ENCODE results near the gene LEUTX. TPM values are rescaled to one million over a fixed set of nuclear protein-coding genes. Genes with fewer than 3 reads are reported as not detected.

The LEUTX gene
- total RNA-seq, 1 donor from 2014 or later = not detected

DNA sequence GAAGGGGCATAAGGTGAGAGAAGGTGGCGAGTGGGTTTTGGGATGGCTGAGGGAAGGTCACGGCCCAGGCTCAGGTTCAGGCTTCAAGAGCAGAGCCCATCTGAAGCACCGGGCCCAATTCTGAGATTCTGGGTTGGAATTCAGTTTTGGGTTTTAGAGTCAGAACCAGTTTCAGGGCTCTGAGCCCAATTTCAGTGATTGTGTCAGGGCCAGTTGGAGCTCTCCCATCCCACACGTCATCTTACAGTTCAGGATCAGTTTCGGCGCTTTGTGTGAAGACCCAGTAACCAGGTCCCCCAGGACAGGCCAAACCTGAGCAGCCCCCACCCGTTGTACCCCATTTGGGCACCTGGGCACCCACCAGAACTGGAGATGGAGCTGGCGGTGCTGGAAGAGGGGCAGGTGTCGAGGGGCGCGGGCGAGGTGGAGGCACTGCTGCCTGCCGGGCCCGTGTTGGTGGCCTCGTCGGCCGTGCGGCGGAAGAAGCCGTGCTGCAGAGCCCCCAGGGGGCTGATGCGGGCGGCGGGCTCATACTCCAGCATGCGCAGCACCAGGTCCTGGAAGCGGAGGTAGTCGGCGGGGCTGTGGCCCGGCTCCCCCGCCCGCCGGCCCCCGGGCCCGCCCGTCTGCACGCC lies 47.8 kb downstream of the LEUTX start:
- H3K27me3 ChIP-seq (ENCODE audit: control insufficient read depth in 3 of 3, insufficient read depth in 3 of 3, low read length in 3 of 3) = no peaks in the 10 kb centered on the region
- no peaks in the 10 kb centered on the region for H3K9me3 ChIP-seq (ENCODE audit: control insufficient read depth in 3 of 3, low read length in 3 of 3)
- H3K4me1 ChIP-seq (ENCODE audit: control insufficient read depth in 3 of 3, insufficient read depth in 3 of 3, low read length in 3 of 3) = peaks cover 73 to 84% (median 74%) of the 10 kb centered on the region in 3 donors
- peak overlapping the region; percentile 41 for H3K27ac ChIP-seq (ENCODE audit: low read depth, low read length)
- peaks cover 48 to 57% (median 51%) of the 10 kb centered on the region in 3 donors for H3K36me3 ChIP-seq (ENCODE audit: control insufficient read depth in 3 of 3, insufficient read depth in 3 of 3, low read length in 3 of 3)
- H3K4me3 ChIP-seq (ENCODE audit: low read length in 3 of 3) = no peak overlapping the region
- H3K9ac ChIP-seq (ENCODE audit: low read depth in 1 of 3, low read length in 3 of 3) = peak overlapping the region in 1 of 3 donors; percentile 33

- no peaks in the 10 kb centered on the region for H3K9me3 ChIP-seq (ENCODE audit: control insufficient read depth in 3 of 3, low read length in 3 of 3)
- no peaks in the 10 kb centered on the region for H3K27me3 ChIP-seq (ENCODE audit: control insufficient read depth in 3 of 3, insufficient read depth in 3 of 3, low read length in 3 of 3)
- H3K4me1 ChIP-seq (ENCODE audit: control insufficient read depth in 3 of 3, insufficient read depth in 3 of 3, low read length in 3 of 3) = peaks cover 74 to 84% (median 78%) of the 10 kb centered on the region in 3 donors
- H3K27ac ChIP-seq (ENCODE audit: low read depth, low read length) = peak overlapping the region; percentile 14
- peak overlapping the region in 1 of 3 donors; percentile 57 for H3K9ac ChIP-seq (ENCODE audit: low read depth in 1 of 3, low read length in 3 of 3)
- no peak overlapping the region for H3K4me3 ChIP-seq (ENCODE audit: low read length in 3 of 3)
- peaks cover 52 to 59% (median 55%) of the 10 kb centered on the region in 3 donors for H3K36me3 ChIP-seq (ENCODE audit: control insufficient read depth in 3 of 3, insufficient read depth in 3 of 3, low read length in 3 of 3)
These were observed 48.6 kb downstream of the LEUTX start for GRCh38 chr19:39827216-39827615.

DNA sequence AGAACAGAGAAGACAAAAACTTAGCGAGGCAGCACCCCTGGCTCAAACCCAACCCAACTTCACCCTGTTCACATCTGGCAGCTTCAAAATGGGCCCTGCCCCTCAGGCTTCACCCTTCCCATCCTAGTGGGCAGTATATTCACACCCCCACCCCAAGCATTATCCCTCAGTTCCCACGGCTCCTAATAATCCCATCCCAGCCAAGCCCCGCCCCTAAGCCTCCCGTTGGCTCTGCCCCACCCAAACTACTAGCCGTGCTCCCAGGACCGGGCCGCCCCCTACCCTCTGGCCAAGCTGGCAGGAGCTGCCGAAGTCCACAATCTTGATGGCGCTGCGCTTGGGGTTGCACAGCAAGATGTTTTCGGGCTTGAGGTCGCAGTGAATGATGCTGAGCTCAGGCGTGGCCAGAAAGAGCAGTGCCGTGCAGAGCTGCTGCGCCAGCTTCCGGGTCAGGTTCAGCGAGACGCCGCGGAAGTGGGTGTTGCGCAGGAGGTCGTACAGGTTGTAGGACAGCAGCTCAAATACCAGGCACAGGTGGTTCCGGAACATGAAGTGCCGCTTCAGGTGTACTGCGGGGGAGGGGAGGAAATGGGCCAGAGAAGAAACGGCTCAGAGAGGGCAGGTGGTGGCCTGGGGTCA lies 49.5 kb downstream of the LEUTX start:
- Histone ChIP-seq H3K27me3 (ENCODE audit: control insufficient read depth in 3 of 3, insufficient read depth in 3 of 3, low read length in 3 of 3) (no peaks in the 10 kb centered on the region), H3K9me3 (ENCODE audit: control insufficient read depth in 3 of 3, low read length in 3 of 3) (no peaks in the 10 kb centered on the region), H3K4me1 (ENCODE audit: control insufficient read depth in 3 of 3, insufficient read depth in 3 of 3, low read length in 3 of 3) (peaks cover 75 to 84% (median 76%) of the 10 kb centered on the region in 3 donors), H3K27ac (ENCODE audit: low read depth, low read length) (no peak overlapping the region), H3K9ac (ENCODE audit: low read depth in 1 of 3, low read length in 3 of 3) (peak overlapping the region in 2 of 3 donors; percentile 42 to 57), H3K4me3 (ENCODE audit: low read length in 3 of 3) (peak overlapping the region in 2 of 3 donors; percentile 21 to 31), H3K36me3 (ENCODE audit: control insufficient read depth in 3 of 3, insufficient read depth in 3 of 3, low read length in 3 of 3) (peaks cover 52 to 55% (median 54%) of the 10 kb centered on the region in 3 donors)

- Histone ChIP-seq H3K9me3 (ENCODE audit: control insufficient read depth in 3 of 3, low read length in 3 of 3) (no peaks in the 10 kb centered on the region), H3K36me3 (ENCODE audit: control insufficient read depth in 3 of 3, insufficient read depth in 3 of 3, low read length in 3 of 3) (peaks cover 52 to 55% (median 54%) of the 10 kb centered on the region in 3 donors), H3K4me1 (ENCODE audit: control insufficient read depth in 3 of 3, insufficient read depth in 3 of 3, low read length in 3 of 3) (peaks cover 72 to 80% (median 74%) of the 10 kb centered on the region in 3 donors), H3K4me3 (ENCODE audit: low read length in 3 of 3) (no peak overlapping the region), H3K27me3 (ENCODE audit: control insufficient read depth in 3 of 3, insufficient read depth in 3 of 3, low read length in 3 of 3) (no peaks in the 10 kb centered on the region), H3K27ac (ENCODE audit: low read depth, low read length) (no peak overlapping the region), H3K9ac (ENCODE audit: low read depth in 1 of 3, low read length in 3 of 3) (no peak overlapping the region)
These were observed 50.0 kb downstream of the LEUTX start for GRCh38 chr19:39828654-39829032.

DNA sequence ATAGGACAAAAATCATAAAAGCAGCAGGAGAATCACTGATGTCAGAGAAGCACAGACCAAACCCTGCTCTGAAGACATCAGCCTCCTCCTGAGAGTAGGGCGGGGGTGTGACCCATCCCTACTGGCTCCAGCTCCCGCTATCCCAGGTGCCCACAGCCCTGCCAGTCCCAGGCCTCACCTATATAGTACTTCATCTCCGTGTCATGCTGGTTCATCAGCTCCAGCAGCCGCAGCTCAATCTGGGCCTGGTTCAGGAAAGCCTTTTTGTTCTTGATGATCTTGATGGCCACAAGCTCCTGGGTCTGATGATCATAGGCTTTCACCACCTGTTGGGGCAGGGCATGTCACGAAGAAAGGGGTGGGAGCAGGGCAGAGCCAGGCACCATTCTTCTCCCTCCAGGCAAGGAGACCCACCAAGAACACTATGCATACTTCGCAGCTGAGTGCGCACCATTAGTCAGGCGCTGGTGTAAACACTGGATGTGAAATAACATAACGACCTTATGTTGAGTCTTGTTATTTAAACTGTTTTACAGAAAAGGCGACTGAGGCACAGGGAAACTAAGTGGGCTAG lies 51.1 kb downstream of the LEUTX start:
- Histone ChIP-seq H3K9ac (ENCODE audit: low read depth in 1 of 3, low read length in 3 of 3) (peak overlapping the region in 1 of 3 donors; percentile 33), H3K9me3 (ENCODE audit: control insufficient read depth in 3 of 3, low read length in 3 of 3) (no peaks in the 10 kb centered on the region), H3K27me3 (ENCODE audit: control insufficient read depth in 3 of 3, insufficient read depth in 3 of 3, low read length in 3 of 3) (no peaks in the 10 kb centered on the region), H3K27ac (ENCODE audit: low read depth, low read length) (peak overlapping the region; percentile 25), H3K4me3 (ENCODE audit: low read length in 3 of 3) (no peak overlapping the region), H3K4me1 (ENCODE audit: control insufficient read depth in 3 of 3, insufficient read depth in 3 of 3, low read length in 3 of 3) (peaks cover 74 to 84% (median 75%) of the 10 kb centered on the region in 3 donors), H3K36me3 (ENCODE audit: control insufficient read depth in 3 of 3, insufficient read depth in 3 of 3, low read length in 3 of 3) (peaks cover 56 to 59% (median 57%) of the 10 kb centered on the region in 3 donors)

GRCh38 chr19:39830406-39830805 lies 51.8 kb downstream of the LEUTX start:
- Histone ChIP-seq H3K36me3 (ENCODE audit: control insufficient read depth in 3 of 3, insufficient read depth in 3 of 3, low read length in 3 of 3) (peaks cover 60 to 66% (median 61%) of the 10 kb centered on the region in 3 donors), H3K4me1 (ENCODE audit: control insufficient read depth in 3 of 3, insufficient read depth in 3 of 3, low read length in 3 of 3) (peaks cover 68 to 78% (median 71%) of the 10 kb centered on the region in 3 donors), H3K27me3 (ENCODE audit: control insufficient read depth in 3 of 3, insufficient read depth in 3 of 3, low read length in 3 of 3) (no peaks in the 10 kb centered on the region), H3K4me3 (ENCODE audit: low read length in 3 of 3) (no peak overlapping the region), H3K27ac (ENCODE audit: low read depth, low read length) (no peak overlapping the region), H3K9ac (ENCODE audit: low read depth in 1 of 3, low read length in 3 of 3) (peak overlapping the region in 2 of 3 donors; percentile 33 to 40), H3K9me3 (ENCODE audit: control insufficient read depth in 3 of 3, low read length in 3 of 3) (no peaks in the 10 kb centered on the region)

- H3K4me1 ChIP-seq (ENCODE audit: control insufficient read depth in 3 of 3, insufficient read depth in 3 of 3, low read length in 3 of 3) = peaks cover 63 to 74% (median 67%) of the 10 kb centered on the region in 3 donors
- peak overlapping the region in 1 of 3 donors; percentile 38 for H3K4me3 ChIP-seq (ENCODE audit: low read length in 3 of 3)
- H3K36me3 ChIP-seq (ENCODE audit: control insufficient read depth in 3 of 3, insufficient read depth in 3 of 3, low read length in 3 of 3) = peaks cover 58 to 65% (median 59%) of the 10 kb centered on the region in 3 donors
These were observed 52.2 kb downstream of the LEUTX start for GRCh38 chr19:39830847-39831246.

DNA sequence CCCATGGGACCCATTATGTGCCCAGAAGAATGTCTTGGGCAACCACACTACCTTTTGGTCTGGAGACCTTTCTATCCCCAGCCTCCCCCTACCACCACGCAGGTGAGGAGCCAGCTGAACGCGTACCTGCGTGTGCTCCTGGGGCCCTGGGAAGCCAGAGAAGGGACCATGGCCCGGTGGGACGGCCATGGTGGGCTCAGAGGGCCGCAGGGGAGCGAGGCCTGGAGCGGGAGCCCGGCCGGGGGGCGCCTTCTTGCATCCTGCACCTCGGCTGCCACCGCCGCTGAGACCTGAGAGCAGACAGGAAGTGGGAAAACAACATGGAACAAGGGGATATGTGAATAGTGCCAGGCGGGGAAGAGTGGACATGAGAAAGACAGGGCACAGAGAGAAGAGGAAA lies 53.0 kb downstream of the LEUTX start:
- H3K27ac ChIP-seq (ENCODE audit: low read depth, low read length) = peak overlapping the region; percentile 96
- H3K9me3 ChIP-seq (ENCODE audit: control insufficient read depth in 3 of 3, low read length in 3 of 3) = no peaks in the 10 kb centered on the region
- no peaks in the 10 kb centered on the region for H3K27me3 ChIP-seq (ENCODE audit: control insufficient read depth in 3 of 3, insufficient read depth in 3 of 3, low read length in 3 of 3)
- peak overlapping the region; percentile 83 to 91 (median 84) for H3K4me3 ChIP-seq (ENCODE audit: low read length in 3 of 3)
- H3K4me1 ChIP-seq (ENCODE audit: control insufficient read depth in 3 of 3, insufficient read depth in 3 of 3, low read length in 3 of 3) = peaks cover 56 to 66% (median 61%) of the 10 kb centered on the region in 3 donors
- H3K9ac ChIP-seq (ENCODE audit: low read depth in 1 of 3, low read length in 3 of 3) = peak overlapping the region; percentile 88 to 94 (median 92)
- peaks cover 58 to 66% (median 59%) of the 10 kb centered on the region in 3 donors for H3K36me3 ChIP-seq (ENCODE audit: control insufficient read depth in 3 of 3, insufficient read depth in 3 of 3, low read length in 3 of 3)

More at GRCh38 chr19:39830847-39831246, 52.2 kb downstream of the LEUTX start:
- peak overlapping the region; percentile 96 for H3K27ac ChIP-seq (ENCODE audit: low read depth, low read length)
- H3K9me3 ChIP-seq (ENCODE audit: control insufficient read depth in 3 of 3, low read length in 3 of 3) = no peaks in the 10 kb centered on the region
- peak overlapping the region in 2 of 3 donors; percentile 33 to 92 for H3K9ac ChIP-seq (ENCODE audit: low read depth in 1 of 3, low read length in 3 of 3)
- H3K27me3 ChIP-seq (ENCODE audit: control insufficient read depth in 3 of 3, insufficient read depth in 3 of 3, low read length in 3 of 3) = no peaks in the 10 kb centered on the region

- Histone ChIP-seq H3K27ac (ENCODE audit: low read depth, low read length) (peak overlapping the region; percentile 96), H3K9me3 (ENCODE audit: control insufficient read depth in 3 of 3, low read length in 3 of 3) (no peaks in the 10 kb centered on the region), H3K36me3 (ENCODE audit: control insufficient read depth in 3 of 3, insufficient read depth in 3 of 3, low read length in 3 of 3) (peaks cover 62 to 67% (median 62%) of the 10 kb centered on the region in 3 donors), H3K4me1 (ENCODE audit: control insufficient read depth in 3 of 3, insufficient read depth in 3 of 3, low read length in 3 of 3) (peaks cover 51 to 61% (median 56%) of the 10 kb centered on the region in 3 donors), H3K27me3 (ENCODE audit: control insufficient read depth in 3 of 3, insufficient read depth in 3 of 3, low read length in 3 of 3) (no peaks in the 10 kb centered on the region), H3K9ac (ENCODE audit: low read depth in 1 of 3, low read length in 3 of 3) (peak overlapping the region; percentile 88 to 94 (median 92)), H3K4me3 (ENCODE audit: low read length in 3 of 3) (peak overlapping the region; percentile 83 to 91 (median 84))
These were observed 53.9 kb downstream of the LEUTX start for GRCh38 chr19:39832341-39833083.

Measured in skeletal muscle tissue (tissue), 4 donors.